ENCODE measurements around the gene OXTR.

OXTR gene

GRCh38 chr3:8784676-8785435 lies 15.4 kb upstream of the OXTR start:
- no peaks in the 10 kb centered on the region for H3K9me3 ChIP-seq
- H3K27ac ChIP-seq = no peak overlapping the region
- H3K36me3 ChIP-seq = no peaks in the 10 kb centered on the region
- no peaks in the 10 kb centered on the region for H3K4me1 ChIP-seq (ENCODE audit: control insufficient read depth in 1 of 2, insufficient read depth in 1 of 2, low read depth in 1 of 2, low read length in 1 of 2)
- H3K4me3 ChIP-seq (ENCODE audit: low read depth in 1 of 2, low read length in 1 of 2) = no peak overlapping the region
- no peak for TF ChIP-seq CTCF (IDR thresholded peaks at IDR 0.05)
- H3K27me3 ChIP-seq = no peaks in the 10 kb centered on the region

DNA sequence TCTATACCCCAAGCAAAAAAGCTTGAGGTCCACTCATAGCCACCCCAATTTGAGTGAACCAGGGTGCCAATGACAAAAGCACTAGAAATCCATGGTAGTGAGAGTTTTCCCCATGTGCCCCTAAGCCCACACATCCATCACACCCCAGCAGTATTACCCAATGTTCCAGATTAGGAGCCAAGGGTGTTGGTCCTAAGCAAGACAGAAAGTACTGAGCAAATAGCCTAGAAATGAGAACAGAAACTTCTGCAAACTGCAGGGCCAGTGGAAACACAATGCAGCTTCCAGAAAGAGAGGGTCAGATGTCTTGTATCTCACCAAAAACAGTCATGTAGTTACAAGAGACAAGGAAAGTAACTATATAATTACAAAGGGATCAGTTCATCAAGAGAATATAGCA lies 10.9 kb upstream of the OXTR start:
- H3K4me1 ChIP-seq (ENCODE audit: control insufficient read depth in 1 of 2, insufficient read depth in 1 of 2, low read depth in 1 of 2, low read length in 1 of 2) = no peaks in the 10 kb centered on the region

DNA sequence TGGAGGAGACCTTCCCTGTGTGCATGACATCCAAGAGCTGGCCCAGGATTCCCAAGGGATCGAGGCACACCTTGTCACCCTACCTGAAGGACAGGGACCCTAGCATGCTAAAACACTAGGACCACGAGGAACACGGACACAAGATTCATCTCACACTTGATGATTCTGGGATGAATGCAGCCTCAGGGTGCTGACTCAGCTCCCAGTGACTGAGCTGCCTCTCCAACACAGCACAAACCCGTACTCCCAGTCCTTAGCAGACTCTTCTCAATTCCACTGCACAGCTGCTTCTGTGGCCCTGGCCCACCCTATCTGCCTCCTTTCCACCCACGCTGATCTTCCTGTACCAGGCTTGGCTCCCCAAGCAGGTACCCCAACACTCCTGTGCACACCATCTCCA lies 9.1 kb upstream of the OXTR start:
- Histone ChIP-seq H3K27me3 (no peaks in the 10 kb centered on the region), H3K27ac (no peak overlapping the region), H3K4me3 (ENCODE audit: low read depth in 1 of 2, low read length in 1 of 2) (no peak overlapping the region), H3K36me3 (no peaks in the 10 kb centered on the region), H3K9me3 (no peaks in the 10 kb centered on the region), H3K4me1 (ENCODE audit: control insufficient read depth in 1 of 2, insufficient read depth in 1 of 2, low read depth in 1 of 2, low read length in 1 of 2) (no peaks in the 10 kb centered on the region)
- no peak for TF ChIP-seq CTCF (IDR thresholded peaks at IDR 0.05)

More for the DNA sequence above, 10.9 kb upstream of the OXTR start:
- Histone ChIP-seq H3K27me3 (no peaks in the 10 kb centered on the region), H3K27ac (no peak overlapping the region), H3K4me3 (ENCODE audit: low read depth in 1 of 2, low read length in 1 of 2) (no peak overlapping the region), H3K9me3 (no peaks in the 10 kb centered on the region), H3K36me3 (no peaks in the 10 kb centered on the region)
- no peak for TF ChIP-seq CTCF (IDR thresholded peaks at IDR 0.05)

- Histone ChIP-seq H3K27ac (no peak overlapping the region), H3K9me3 (no peaks in the 10 kb centered on the region), H3K4me1 (ENCODE audit: control insufficient read depth in 1 of 2, insufficient read depth in 1 of 2, low read depth in 1 of 2, low read length in 1 of 2) (no peaks in the 10 kb centered on the region), H3K27me3 (no peaks in the 10 kb centered on the region), H3K4me3 (ENCODE audit: low read depth in 1 of 2, low read length in 1 of 2) (no peak overlapping the region), H3K36me3 (no peaks in the 10 kb centered on the region)
- TF ChIP-seq CTCF (IDR thresholded peaks at IDR 0.05) = no peak
These were observed 8.5 kb upstream of the OXTR start for GRCh38 chr3:8777978-8778267.

DNA sequence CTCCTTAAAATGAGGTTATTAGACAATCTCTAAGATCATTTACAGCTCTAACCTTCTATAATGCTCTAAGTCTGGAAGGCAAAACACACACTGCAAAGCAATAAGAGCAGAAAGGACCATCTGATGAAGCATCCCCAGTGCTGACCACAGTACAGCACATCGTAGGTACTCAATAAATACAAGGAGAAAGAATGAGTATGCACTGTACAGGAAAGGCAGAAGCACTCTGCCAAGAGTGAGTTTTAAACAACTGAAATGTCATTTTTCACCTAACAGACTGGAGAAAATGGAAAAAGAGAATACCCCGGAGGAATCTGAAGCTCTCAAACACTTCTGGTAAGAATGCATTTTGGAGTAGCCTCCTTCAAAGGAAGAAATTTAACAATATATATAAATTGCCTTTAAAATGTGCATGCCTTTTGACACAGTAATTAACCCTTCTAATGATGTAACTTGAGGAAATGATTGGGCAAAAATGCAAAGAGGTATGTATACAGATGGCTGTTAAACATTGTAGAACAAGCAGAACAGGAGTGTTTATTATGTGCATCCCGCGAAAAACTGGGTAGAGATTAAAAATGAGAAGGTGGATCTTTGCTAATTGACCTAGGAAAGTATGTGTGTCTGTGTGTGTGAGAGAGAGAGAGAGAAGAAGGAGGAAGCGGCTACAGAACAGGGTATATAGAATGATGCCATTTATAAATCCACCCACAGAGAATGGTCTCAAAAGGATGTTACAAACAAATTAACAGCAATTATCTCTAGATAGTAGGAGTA lies 8.0 kb upstream of the OXTR start:
- Histone ChIP-seq H3K4me1 (ENCODE audit: control insufficient read depth in 1 of 2, insufficient read depth in 1 of 2, low read depth in 1 of 2, low read length in 1 of 2) (no peaks in the 10 kb centered on the region), H3K9me3 (no peaks in the 10 kb centered on the region), H3K36me3 (no peaks in the 10 kb centered on the region), H3K27ac (no peak overlapping the region), H3K27me3 (peaks cover 4% of the 10 kb centered on the region), H3K4me3 (ENCODE audit: low read depth in 1 of 2, low read length in 1 of 2) (no peak overlapping the region)
- TF ChIP-seq CTCF (IDR thresholded peaks at IDR 0.05) = no peak
